Ramos (cell line): ENCODE measurements around the gene XIAP.
"Not testable (repeated sequence)": the region's sequence is repeated elsewhere in the genome, so short reads cannot be mapped to it uniquely, and the experiment has no call there.

Source experiments
- in situ Hi-C: fragments of 300-500 bp; cut with MboI; formaldehyde crosslinking; loops from one replicate; pipeline ENCODE4 v1.14.3; 2022; ENCODE audit warnings: low sequenced_read_pairs; ENCODE audit not compliant: unreplicated experiment

XIAP gene

GRCh38 chrX:123859846-123860838, at the start of gene XIAP:
Gene XIAP (plus strand): TSS chrX:123860053. CDS start chrX:123885663, 25,610 bp downstream.
- in situ Hi-C loops = no loop called here

DNA sequence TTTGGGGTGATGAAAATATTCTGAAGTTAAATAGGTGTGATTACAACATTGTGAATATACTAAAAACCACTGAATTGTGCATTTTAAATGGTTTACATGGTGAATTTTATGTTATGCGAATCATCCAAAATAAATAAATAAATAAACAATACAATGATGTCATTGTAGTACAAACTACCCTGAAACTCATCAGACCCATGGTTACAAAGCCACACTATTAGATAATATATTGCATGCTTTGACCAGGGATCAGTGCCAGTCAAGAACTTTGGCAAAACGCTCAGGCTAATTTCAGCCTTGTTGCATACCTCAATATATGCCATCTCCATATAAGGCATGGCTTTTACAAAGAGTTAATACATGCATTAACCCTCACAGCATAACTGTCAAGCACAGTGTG, 45.5 kb upstream of the XIAP start:
- in situ Hi-C loops = no loop called here

- in situ Hi-C loops = not testable (repeated sequence)
These were observed 44.9 kb upstream of the XIAP start for GRCh38 chrX:123814934-123815394.

DNA sequence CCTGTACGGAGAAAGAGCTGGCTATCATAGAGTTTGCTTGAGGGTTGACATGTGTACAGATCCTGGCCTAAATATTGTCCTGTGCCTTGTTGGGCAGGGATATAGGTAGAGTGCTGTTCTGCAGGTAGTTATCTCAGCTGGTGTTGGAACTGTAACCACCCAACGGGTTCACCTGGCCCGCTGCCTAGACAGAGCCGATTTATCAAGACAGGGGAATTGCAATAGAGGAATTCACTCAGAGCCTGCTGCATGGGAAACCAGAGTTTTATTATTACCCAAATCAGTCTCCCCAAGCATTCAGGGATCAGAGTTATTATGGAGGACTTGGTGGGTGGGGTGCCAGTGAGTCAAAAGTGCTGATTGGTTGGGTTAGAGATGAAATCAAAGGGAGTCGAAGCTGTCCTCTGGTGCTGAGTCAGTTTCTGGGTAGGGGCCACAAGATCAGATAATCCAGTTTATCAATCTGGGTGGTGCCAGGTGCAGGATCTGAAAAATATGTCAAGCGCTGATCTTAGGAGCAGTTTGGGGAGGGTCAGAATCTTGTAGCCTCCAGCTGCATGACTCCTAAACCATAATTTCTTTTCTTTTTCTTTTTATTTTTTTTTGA, 42.5 kb upstream of the XIAP start:
- in situ Hi-C loops = no loop called here

GRCh38 chrX:123818243-123818642, 41.6 kb upstream of the XIAP start:
- in situ Hi-C loops = no loop called here

DNA sequence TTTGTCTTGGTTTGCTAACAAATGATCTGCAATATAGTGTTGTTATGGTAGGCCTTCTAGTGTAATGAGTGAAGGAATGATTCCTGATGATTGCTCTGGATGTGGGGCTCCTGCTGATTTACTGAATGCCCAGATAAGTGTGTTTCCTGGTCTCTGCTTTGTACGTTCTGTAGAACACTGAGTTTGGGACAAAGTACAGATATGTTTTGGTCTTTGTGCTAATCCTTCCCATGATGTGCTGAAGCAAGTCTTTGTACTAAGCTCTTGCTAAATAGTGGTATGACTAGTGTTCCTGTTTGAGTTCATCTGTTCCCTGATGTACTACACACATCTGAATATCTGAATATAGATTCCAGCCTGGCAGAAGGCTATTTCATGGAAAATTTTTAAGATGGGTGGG, 36.9 kb upstream of the XIAP start:
- in situ Hi-C loops = no loop called here

GRCh38 chrX:123830309-123830708, 29.5 kb upstream of the XIAP start:
- in situ Hi-C loops = no loop called here

DNA sequence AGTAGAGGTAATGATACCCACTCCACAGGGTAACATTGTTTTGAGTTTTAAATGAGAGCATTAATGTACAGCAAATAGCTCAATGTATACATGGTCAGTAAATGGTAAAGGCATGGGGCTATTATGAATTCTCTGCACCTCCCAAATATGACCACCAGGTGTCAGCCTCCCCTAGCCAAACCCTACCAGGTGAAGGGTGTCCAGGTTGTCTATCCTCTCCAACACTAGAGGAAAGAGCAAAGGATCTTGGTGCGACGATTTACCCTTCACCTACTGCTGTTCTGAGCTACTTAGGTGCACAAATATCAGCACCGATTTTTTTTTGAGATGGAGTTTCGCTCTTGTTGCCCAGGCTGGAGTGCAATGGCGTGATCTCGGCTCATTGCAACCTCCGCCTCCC, 26.5 kb upstream of the XIAP start:
- in situ Hi-C loops = no loop called here

GRCh38 chrX:123834116-123834515, 25.7 kb upstream of the XIAP start:
- in situ Hi-C loops = no loop called here

DNA sequence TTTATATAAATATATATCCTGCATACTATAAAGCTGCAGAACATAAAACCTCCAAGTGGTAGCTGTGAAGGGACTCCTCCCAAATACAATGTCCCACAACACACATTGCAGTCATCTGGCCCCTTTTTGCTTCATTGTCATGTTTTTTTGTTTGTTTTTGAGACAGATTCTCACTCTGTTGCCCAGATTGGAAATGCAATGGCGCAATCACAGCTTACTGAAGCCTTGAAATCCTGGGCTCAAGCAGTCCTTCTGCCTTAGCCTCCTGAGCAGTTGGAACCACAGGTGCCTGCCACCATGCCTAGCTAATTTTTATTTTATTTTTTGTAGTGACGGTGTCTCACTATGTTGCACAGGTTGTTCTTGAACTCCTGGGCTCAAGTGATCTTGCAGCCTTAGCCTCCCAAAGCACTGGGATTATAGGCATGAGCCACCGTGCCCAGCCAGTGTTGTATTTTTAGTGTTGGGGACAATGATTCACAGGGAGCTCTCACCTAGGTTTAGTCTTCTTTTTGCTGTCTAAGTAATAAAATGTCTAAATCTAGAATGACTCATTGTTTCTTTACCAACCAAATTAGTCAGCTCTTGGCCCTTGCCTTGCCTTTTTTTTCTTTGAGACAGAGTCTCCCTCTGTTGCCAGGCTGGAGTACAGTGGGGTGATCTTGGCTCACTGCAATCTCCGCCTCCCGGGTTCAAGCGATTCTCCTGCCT, 24.0 kb upstream of the XIAP start:
- in situ Hi-C loops = no loop called here

GRCh38 chrX:123845129-123845528, 14.7 kb upstream of the XIAP start:
- in situ Hi-C loops = not testable (repeated sequence)

GRCh38 chrX:123846577-123847038, 13.2 kb upstream of the XIAP start:
- in situ Hi-C loops = no loop called here

- in situ Hi-C loops = no loop called here
These were observed 12.8 kb upstream of the XIAP start for GRCh38 chrX:123847056-123847455.

- in situ Hi-C loops = no loop called here
These were observed 10.8 kb upstream of the XIAP start for GRCh38 chrX:123849096-123849495.

DNA sequence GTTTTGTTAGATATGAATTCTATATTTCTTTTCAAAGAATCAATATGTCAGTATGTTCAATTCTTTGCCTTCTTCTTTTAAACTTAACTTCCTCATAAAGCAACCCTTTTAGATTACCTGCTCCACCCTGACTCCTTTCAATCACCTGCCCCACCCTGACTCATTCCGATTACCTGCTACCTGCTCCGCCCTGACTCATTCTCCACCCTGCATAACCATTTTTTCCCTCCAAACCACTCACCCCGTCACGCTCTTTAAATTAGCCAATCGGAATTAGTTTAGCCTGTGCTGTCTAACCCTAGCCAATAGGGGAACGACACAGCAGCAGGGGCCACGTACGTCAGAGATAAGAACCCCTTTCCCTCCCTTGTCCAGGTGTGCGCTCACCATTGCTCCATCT, 9.9 kb upstream of the XIAP start:
- in situ Hi-C loops = not testable (repeated sequence)

- in situ Hi-C loops = no loop called here
These were observed 8.8 kb upstream of the XIAP start for GRCh38 chrX:123851079-123851478.

DNA sequence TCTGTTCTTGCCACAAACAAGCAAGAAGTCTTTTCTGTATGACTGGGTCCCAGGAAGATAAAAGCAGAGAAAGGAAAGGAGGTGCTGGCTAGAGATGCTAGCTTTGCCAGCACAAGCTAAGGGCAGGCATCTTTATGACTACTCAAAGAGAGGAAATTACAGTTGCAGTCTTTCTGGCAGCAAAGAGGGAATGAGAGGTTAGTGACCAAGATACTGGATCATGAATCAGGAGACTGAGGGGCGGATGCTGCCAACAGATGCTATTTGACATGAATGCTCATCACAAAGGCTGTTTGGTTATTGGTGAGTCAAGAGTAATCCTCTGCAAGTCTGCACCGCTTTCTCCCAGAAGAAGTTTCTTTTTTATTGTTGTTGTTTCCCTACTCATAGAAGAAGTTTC, 5.5 kb upstream of the XIAP start:
- in situ Hi-C loops = no loop called here

DNA sequence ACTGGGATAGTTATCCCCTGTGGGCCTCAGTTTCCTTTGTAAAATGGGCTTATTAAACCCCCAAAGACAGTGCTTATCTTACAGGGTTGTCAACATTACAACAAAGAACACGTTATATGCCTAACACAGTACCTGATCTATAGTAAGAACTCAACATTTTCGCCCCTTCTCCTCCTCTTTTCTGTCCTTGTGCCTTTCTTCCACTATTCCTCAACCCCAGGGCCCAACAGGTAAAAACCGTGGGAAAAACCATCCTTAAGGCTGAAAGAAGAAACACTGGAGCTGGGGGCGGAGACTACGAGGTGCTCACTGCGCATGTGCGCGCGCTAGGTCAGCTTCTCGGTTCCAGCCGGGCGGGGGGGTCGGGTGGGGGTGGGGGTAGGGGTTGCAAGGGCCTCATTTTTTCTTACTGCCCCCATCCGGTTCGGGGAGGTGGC, 426 bp upstream of the XIAP start:
- in situ Hi-C loops = no loop called here

GRCh38 chrX:123860983-123861382, 1.1 kb downstream of the XIAP start:
- in situ Hi-C loops = no loop called here

DNA sequence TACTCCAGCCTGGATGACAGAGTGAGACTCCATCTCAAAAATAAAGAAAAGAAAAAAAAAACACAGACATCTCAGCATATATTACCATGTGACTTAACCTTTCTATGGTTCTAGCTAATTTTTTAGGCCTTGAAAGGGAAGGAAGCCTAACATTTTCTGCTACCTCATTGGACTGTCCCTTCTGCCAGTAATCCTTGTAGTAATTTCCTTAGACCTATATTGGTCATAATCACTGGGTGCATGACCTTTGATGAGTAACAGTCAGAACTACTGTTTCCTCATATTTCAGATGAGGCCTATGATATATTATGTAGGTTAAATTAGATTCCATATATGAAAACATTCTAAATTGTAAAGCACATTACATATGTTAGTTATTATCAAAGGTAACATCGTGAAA, 9.6 kb downstream of the XIAP start:
- in situ Hi-C loops = no loop called here

- in situ Hi-C loops = no loop called here
These were observed 11.5 kb downstream of the XIAP start for GRCh38 chrX:123871309-123871708.
